A673 (cell line): ENCODE results near the gene SPEM3. TPM values are rescaled to one million over a fixed set of nuclear protein-coding genes. Genes with fewer than 3 reads are reported as not detected.

Source experiments
- BruUV-seq: library from RNA; stranded (reverse); fragments of 400-500 nt; replicated peaks from 2 replicates; lab custom pipeline; 2021; lab: Mats Ljungman, UMichigan
- CTCF ChIA-PET: fragments of 300-600 bp; sonication (Branson Sonifier 250); formaldehyde crosslinking; loops from one replicate; lab custom pipeline; 2022; ENCODE audit warnings: antibody characterized with exemption; lab: Charles Lee
- POLR2A ChIA-PET: fragments of 300-600 bp; sonication (Branson Sonifier 250); formaldehyde crosslinking; loops from one replicate; lab custom pipeline; 2022; ENCODE audit warnings: antibody characterized with exemption; ENCODE audit not compliant: low non-redundant PET; lab: Charles Lee
- DNase-seq: peaks from one replicate; pipeline ENCODE4 v3.0.0-alpha.2; 2015; ENCODE audit warnings: low spot score
- H3K27ac ChIP-seq: fragments of 200-600 bp; sonication (generic); 2 replicates; pipeline ENCODE4 v1.5.1; 2016; ENCODE audit warnings: mixed run types, low read depth, mild to moderate bottlenecking, mixed read lengths, antibody characterized with exemption, low read length; ENCODE audit not compliant: poor library complexity, severe bottlenecking
- H3K27me3 ChIP-seq: fragments of 200-600 bp; sonication (generic); replicated peaks from 2 replicates; pipeline ENCODE4 v1.6.1; 2017; ENCODE audit warnings: mixed run types, low read depth, mild to moderate bottlenecking, mixed read lengths, antibody characterized with exemption, low read length; ENCODE audit not compliant: insufficient read depth, poor library complexity
- H3K36me3 ChIP-seq: fragments of 200-600 bp; sonication (generic); 2 replicates; pipeline ENCODE4 v1.6.1; 2016; ENCODE audit warnings: mixed run types, mild to moderate bottlenecking, mixed read lengths, antibody characterized with exemption, low read length; ENCODE audit not compliant: insufficient read depth, poor library complexity, severe bottlenecking
- H3K4me1 ChIP-seq: fragments of 200-600 bp; sonication (generic); 2 replicates; pipeline ENCODE4 v1.6.1; 2017; ENCODE audit warnings: mixed run types, mild to moderate bottlenecking, mixed read lengths, antibody characterized with exemption, low read length; ENCODE audit not compliant: insufficient read depth, poor library complexity, severe bottlenecking
- H3K4me3 ChIP-seq: fragments of 200-600 bp; sonication (generic); 2 replicates; pipeline ENCODE4 v1.5.1; 2016; ENCODE audit warnings: low read depth, mixed run types, mild to moderate bottlenecking, mixed read lengths, low read length; ENCODE audit not compliant: poor library complexity, severe bottlenecking
- H3K9me3 ChIP-seq: fragments of 200-600 bp; sonication (generic); 2 replicates; pipeline ENCODE4 v1.6.1; 2016; ENCODE audit warnings: mixed run types, low read depth, mild to moderate bottlenecking, mixed read lengths, antibody characterized with exemption, low read length; ENCODE audit not compliant: poor library complexity, severe bottlenecking
- EZH2 ChIP-seq: fragments of 200-600 bp; sonication (generic); IDR thresholded peaks from 2 replicates; pipeline ENCODE4 v1.6.1; 2017; ENCODE audit warnings: borderline replicate concordance, low read depth, mild to moderate bottlenecking, mixed read lengths, antibody characterized with exemption, low read length; ENCODE audit not compliant: poor library complexity, severe bottlenecking
- intact Hi-C: fragments of 100-400 bp; cut with micrococcal nuclease; formaldehyde crosslinking; loops from one replicate; pipeline ENCODE4 v1.10.0; 2022; ENCODE audit not compliant: unreplicated experiment
- total RNA-seq: library from RNA; stranded (reverse); gene quantifications from 2 replicates; pipeline ENCODE4 v1.2.3, GENCODE V29; 2021
- TF ChIP-seq, protein P1 (sequence below): fragments of 300-800, 200-600 bp; sonication (generic); conservative IDR thresholded peaks from 2 replicates; pipeline ENCODE4 v1.5.1; 2017; ENCODE audit warnings: low read depth, mild to moderate bottlenecking, antibody characterized with exemption, low read length, moderate library complexity, mixed read lengths

SPEM3 gene
- total RNA-seq, 1 experiment from 2014 or later: not detected

DNA sequence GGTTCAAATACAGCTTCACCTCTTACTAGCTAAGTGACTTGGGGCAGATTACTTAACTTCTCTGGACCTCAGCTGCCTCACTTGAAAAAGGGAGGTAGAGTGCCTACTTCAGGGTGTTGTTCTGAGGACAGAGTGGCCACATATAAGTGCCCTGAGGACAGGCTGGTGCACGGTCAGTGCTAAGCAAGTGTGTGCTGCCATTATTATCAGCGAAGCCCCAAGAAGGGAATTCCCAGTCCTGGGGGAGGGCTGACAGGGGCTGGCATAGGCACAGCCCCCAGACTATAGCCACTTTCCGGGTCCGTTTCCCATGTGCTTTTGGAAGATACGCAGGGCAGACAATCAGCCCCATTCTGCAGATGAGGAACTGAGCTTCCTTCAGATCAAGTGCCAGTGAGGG is 48.3 kb downstream of the SPEM3 start:
- ChIA-PET CTCF (no interaction called here), POLR2A (no interaction called here)
- Histone ChIP-seq H3K4me3 (no peak overlapping the region), H3K36me3 (no peaks in the 10 kb centered on the region), H3K27ac (no peak overlapping the region), H3K9me3 (no peaks in the 10 kb centered on the region), H3K4me1 (peaks cover 29% of the 10 kb centered on the region), H3K27me3 (no peaks in the 10 kb centered on the region)
- no peak for DNase-seq
- intact Hi-C loops: no loop called here
- no peak for TF ChIP-seq EZH2
- TF ChIP-seq, protein P1, sequence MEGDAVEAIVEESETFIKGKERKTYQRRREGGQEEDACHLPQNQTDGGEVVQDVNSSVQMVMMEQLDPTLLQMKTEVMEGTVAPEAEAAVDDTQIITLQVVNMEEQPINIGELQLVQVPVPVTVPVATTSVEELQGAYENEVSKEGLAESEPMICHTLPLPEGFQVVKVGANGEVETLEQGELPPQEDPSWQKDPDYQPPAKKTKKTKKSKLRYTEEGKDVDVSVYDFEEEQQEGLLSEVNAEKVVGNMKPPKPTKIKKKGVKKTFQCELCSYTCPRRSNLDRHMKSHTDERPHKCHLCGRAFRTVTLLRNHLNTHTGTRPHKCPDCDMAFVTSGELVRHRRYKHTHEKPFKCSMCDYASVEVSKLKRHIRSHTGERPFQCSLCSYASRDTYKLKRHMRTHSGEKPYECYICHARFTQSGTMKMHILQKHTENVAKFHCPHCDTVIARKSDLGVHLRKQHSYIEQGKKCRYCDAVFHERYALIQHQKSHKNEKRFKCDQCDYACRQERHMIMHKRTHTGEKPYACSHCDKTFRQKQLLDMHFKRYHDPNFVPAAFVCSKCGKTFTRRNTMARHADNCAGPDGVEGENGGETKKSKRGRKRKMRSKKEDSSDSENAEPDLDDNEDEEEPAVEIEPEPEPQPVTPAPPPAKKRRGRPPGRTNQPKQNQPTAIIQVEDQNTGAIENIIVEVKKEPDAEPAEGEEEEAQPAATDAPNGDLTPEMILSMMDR: no peak
- no TSS peak for BruUV-seq

DNA sequence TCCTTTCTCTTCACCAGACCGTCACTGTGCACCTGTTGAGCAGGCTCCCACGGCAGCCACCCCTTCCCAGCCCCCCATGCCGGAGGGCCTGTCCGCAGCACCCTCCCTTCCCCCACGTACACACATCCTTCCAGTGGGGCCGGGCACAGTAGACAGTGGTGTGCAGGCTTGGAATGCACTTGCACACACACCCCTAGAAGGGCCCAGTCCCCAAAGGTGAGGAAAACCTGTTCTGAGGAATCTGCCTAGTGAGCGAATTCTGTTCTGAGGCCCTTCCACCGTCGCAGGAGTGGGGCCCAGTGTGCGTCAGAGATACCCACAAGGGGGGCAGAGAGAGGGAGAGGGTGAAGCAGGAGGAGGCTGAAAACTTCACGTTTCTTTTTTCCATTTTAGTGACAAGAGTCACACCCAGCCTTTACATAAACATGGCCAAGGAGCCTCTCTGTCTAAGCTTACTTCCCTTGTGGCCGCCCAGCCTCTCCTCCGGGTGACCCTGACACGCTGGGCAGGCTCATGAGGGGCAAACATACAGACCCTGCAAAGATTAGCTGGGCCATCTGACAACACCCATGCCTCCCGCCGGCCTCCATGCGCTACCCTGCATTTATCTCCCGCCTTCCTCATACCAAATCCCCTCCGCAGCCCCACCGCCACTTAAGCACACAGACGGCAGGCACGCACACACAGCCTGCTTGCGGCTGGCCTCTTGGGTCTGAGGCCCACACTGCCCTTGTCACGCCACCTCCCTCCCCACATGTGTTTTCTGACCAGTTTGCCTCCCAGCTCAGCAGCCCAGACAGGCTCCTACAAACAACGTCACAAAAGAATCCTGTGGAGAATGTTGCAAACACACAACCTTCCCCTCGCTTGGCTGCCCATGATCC is 49.0 kb downstream of the SPEM3 start:
- ChIA-PET CTCF (no interaction called here), POLR2A (interaction anchor here (0.6 to 0.9 kb wide), 2 partner anchors 9 to 110 kb away, joined by 3 read pairs; no protein-coding TSS in a partner anchor)
- BruUV-seq: no TSS peak
- peak overlapping the region; percentile 97 for H3K27ac ChIP-seq
- intact Hi-C loops: no loop called here
- no peaks in the 10 kb centered on the region for H3K9me3 ChIP-seq
- H3K27me3 ChIP-seq: no peaks in the 10 kb centered on the region
- TF ChIP-seq, protein P1: no peak
- no peak for TF ChIP-seq EZH2
- peaks cover 32% of the 10 kb centered on the region for H3K4me1 ChIP-seq
- no peak for DNase-seq
- H3K36me3 ChIP-seq: no peaks in the 10 kb centered on the region
- peak overlapping the region; percentile 98 for H3K4me3 ChIP-seq

DNA sequence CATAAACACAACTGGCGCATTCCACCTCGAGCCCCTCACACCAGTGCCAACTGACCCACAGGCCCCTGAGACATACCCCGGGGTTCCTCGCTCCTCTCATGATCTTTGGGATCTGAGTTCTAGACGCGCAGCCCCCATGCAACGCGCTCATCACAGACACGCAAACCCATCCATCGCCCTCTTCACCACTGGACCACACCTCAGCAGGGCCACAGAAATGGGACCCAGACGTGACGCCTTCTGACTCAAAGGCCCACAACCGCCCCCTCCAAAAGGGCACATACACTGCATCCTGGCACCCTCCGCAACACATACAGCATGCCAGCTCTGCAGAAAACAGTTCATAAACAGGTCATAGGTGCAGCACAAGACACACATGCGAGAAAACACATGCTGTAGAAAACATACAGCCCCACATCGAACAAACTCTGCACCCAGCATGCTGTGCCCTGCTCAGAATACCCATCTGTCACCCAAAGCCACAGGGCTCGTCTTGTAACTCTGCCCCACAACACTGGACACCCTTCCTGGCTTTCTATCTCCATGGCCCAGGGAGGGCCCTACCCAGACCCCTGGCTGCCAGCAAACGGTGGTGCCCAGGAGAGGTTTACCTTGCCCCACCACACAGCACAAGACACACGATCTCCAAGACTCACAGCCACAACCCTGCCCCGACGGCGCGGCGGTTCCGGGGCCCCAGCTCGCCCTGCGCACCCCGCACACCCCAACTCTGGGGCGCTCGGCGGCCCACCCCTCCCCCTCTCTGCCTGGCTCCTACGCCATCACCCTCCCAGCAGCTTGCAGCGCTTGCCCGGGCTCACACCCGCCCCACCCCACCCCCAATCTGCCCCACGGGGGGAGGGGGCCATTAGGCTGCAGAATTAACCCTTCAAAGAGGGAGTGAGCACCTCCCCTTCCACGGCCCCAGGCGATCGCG is 49.9 kb downstream of the SPEM3 start:
- intact Hi-C loops: no loop called here
- DNase-seq: peak; percentile 54
- H3K27me3 ChIP-seq: no peaks in the 10 kb centered on the region
- H3K9me3 ChIP-seq: no peaks in the 10 kb centered on the region
- no peaks in the 10 kb centered on the region for H3K36me3 ChIP-seq
- TSS peak; percentile 11 for BruUV-seq
- peaks cover 37% of the 10 kb centered on the region for H3K4me1 ChIP-seq
- no peak for TF ChIP-seq EZH2
- TF ChIP-seq, protein P1: no peak
- H3K4me3 ChIP-seq: peak overlapping the region; percentile 98
- CTCF ChIA-PET: no interaction called here
- peak overlapping the region; percentile 97 for H3K27ac ChIP-seq
- POLR2A ChIA-PET: interaction anchor here (0.6 to 0.9 kb wide), 2 partner anchors 8 to 109 kb away, joined by 3 read pairs; no protein-coding TSS in a partner anchor
